Astrocyte of the spinal cord (primary cell): Measurements from ENCODE around the gene ARHGEF26.

ENCODE experiments used
- DNase-seq: peaks from one replicate; pipeline ENCODE4 v3.0.0; 2011; ENCODE audit warnings: low read depth, low spot score
- H3K4me3 ChIP-seq: 2 replicates; pipeline ENCODE4 v1.5.1; 2011; ENCODE audit warnings: low read depth, mild to moderate bottlenecking, low read length, moderate library complexity
- CTCF ChIP-seq: IDR thresholded peaks from 2 replicates; pipeline ENCODE4 v1.5.1; 2012; ENCODE audit warnings: low read depth, mild to moderate bottlenecking, low read length, inconsistent platforms
- in situ Hi-C: cut with HindIII; loops from 2 replicates; pipeline ENCODE4 v1.10.0; 2017; ENCODE audit warnings: low sequenced_read_pairs

The ARHGEF26 gene

GRCh38 chr3:154144825-154145465, 23.8 kb downstream of the ARHGEF26 start:
- in situ Hi-C loops, result no loop called here
- peak; percentile 42 for DNase-seq
- no peak for TF ChIP-seq CTCF
- H3K4me3 ChIP-seq, result no peak overlapping the region

- in situ Hi-C loops, result no loop called here
- no peak for TF ChIP-seq CTCF
- no peak for DNase-seq
Observed at GRCh38 chr3:154148541-154148940, 27.4 kb downstream of the ARHGEF26 start.

GRCh38 chr3:154149286-154149685, 28.1 kb downstream of the ARHGEF26 start:
- TF ChIP-seq CTCF, result no peak
- DNase-seq, result no peak
- H3K4me3 ChIP-seq, result no peak overlapping the region
- in situ Hi-C loops, result no loop called here

More at GRCh38 chr3:154148541-154148940, 27.4 kb downstream of the ARHGEF26 start:
- no peak overlapping the region for H3K4me3 ChIP-seq

GRCh38 chr3:154151969-154152368, 30.8 kb downstream of the ARHGEF26 start:
- no peak overlapping the region for H3K4me3 ChIP-seq
- peak; percentile 67 for DNase-seq
- TF ChIP-seq CTCF, result no peak
- in situ Hi-C loops, result no loop called here

- no peak for TF ChIP-seq CTCF
Observed at GRCh38 chr3:154152741-154153140, 31.6 kb downstream of the ARHGEF26 start.

GRCh38 chr3:154156530-154156929, 35.3 kb downstream of the ARHGEF26 start:
- in situ Hi-C loops, result no loop called here

More at GRCh38 chr3:154152741-154153140, 31.6 kb downstream of the ARHGEF26 start:
- in situ Hi-C loops, result no loop called here
- no peak for DNase-seq
- no peak overlapping the region for H3K4me3 ChIP-seq

More at GRCh38 chr3:154156530-154156929, 35.3 kb downstream of the ARHGEF26 start:
- DNase-seq, result no peak
- TF ChIP-seq CTCF, result no peak
- no peak overlapping the region for H3K4me3 ChIP-seq
